ENCODE results near the gene OMA1.

OMA1 gene

DNA sequence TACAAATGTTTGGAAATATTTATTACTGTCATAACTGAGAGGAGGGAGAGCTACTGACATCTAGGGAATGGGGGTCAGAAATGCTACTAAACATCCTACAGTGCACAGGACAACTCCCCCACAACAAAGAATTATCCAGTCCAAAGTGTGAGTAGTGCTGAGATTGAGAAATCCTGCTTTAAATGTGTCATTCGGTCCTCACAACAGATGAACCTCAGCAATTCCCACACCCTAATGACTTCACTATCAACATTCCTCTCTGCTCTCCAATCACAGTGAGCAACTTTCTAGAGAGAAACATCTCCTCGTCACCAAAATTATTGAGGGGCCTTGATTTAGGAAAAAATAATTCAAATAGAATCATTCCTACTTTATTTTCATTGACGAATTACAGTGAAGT lies 18.0 kb downstream of the OMA1 start:
- Histone ChIP-seq H4K20me1 (ENCODE audit: insufficient read depth, low read length) (no peaks in the 10 kb centered on the region), H3K4me2 (ENCODE audit: low read depth, low read length) (no peak overlapping the region), H3K4me1 (ENCODE audit: low read length) (no peaks in the 10 kb centered on the region), H3K4me3 (ENCODE audit: low read length) (no peak overlapping the region), H3K27me3 (replicated peaks; ENCODE audit: insufficient read depth, low read length) (no peaks in the 10 kb centered on the region), H3K79me2 (ENCODE audit: low read length) (no peaks in the 10 kb centered on the region), H3K9me2 (replicated peaks; ENCODE audit: insufficient read depth, low read length) (no peaks in the 10 kb centered on the region), H2AFZ (ENCODE audit: low read length) (no peak overlapping the region), H3K36me3 (replicated peaks; ENCODE audit: insufficient read depth, low read length) (no peaks in the 10 kb centered on the region), H3K27ac (ENCODE audit: low read length) (no peak overlapping the region), H3K9ac (ENCODE audit: low read length) (no peak overlapping the region), H3K9me3 (replicated peaks; ENCODE audit: insufficient read depth, low read length) (no peaks in the 10 kb centered on the region), H3F3A (ENCODE audit: insufficient read depth, low read length) (no peaks in the 10 kb centered on the region)
- no peak for DNase-seq
- TF ChIP-seq, protein P1, sequence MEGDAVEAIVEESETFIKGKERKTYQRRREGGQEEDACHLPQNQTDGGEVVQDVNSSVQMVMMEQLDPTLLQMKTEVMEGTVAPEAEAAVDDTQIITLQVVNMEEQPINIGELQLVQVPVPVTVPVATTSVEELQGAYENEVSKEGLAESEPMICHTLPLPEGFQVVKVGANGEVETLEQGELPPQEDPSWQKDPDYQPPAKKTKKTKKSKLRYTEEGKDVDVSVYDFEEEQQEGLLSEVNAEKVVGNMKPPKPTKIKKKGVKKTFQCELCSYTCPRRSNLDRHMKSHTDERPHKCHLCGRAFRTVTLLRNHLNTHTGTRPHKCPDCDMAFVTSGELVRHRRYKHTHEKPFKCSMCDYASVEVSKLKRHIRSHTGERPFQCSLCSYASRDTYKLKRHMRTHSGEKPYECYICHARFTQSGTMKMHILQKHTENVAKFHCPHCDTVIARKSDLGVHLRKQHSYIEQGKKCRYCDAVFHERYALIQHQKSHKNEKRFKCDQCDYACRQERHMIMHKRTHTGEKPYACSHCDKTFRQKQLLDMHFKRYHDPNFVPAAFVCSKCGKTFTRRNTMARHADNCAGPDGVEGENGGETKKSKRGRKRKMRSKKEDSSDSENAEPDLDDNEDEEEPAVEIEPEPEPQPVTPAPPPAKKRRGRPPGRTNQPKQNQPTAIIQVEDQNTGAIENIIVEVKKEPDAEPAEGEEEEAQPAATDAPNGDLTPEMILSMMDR (IDR thresholded peaks at IDR 0.05; ENCODE audit: low read length) = no peak
- TF ChIP-seq EZH2 (optimal IDR thresholded peaks at IDR 0.05; ENCODE audit: low read depth, low read length) (no peak), EZH2phosphoT487 (IDR thresholded peaks at IDR 0.05; ENCODE audit: low read length) (no peak)

DNA sequence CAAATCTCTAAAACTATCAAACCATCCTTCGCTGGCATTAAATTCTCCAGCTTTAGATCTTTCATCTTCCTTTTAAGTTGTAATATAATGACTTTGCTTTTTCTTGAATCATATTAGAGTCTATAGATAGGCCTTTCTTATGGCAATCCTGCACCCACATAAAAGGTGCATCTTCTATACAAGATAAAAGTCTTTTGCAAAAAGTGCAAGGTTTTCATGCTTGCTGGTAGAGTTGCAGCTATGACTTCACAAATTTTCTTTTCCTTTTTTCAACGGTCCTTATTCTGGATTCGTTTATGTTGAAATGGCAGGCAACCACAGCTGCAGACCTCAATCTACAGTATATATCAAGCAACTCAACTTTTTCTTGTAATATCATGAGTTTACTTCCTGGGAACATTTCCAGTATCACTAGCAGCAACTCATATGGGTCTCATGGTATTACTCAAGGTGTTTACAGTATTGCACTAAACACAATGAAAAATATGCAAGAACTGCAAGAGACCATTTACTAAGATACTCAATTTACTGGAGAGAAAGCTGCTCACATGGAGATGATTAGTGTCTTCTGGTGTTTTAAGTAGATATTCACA lies 22.1 kb downstream of the OMA1 start:
- no peak overlapping the region for H3K27ac ChIP-seq (ENCODE audit: low read length)
- H4K20me1 ChIP-seq (ENCODE audit: insufficient read depth, low read length) = no peaks in the 10 kb centered on the region
- TF ChIP-seq, protein P1 (IDR thresholded peaks at IDR 0.05; ENCODE audit: low read length) = no peak
- TF ChIP-seq EZH2phosphoT487 (IDR thresholded peaks at IDR 0.05; ENCODE audit: low read length) (no peak), EZH2 (optimal IDR thresholded peaks at IDR 0.05; ENCODE audit: low read depth, low read length) (no peak)
- DNase-seq = no peak
- no peaks in the 10 kb centered on the region for H3F3A ChIP-seq (ENCODE audit: insufficient read depth, low read length)
- H3K79me2 ChIP-seq (ENCODE audit: low read length) = no peaks in the 10 kb centered on the region
- H3K9ac ChIP-seq (ENCODE audit: low read length) = no peak overlapping the region
- H3K9me2 ChIP-seq (replicated peaks; ENCODE audit: insufficient read depth, low read length) = no peaks in the 10 kb centered on the region
- no peaks in the 10 kb centered on the region for H3K27me3 ChIP-seq (replicated peaks; ENCODE audit: insufficient read depth, low read length)
- no peaks in the 10 kb centered on the region for H3K4me1 ChIP-seq (ENCODE audit: low read length)
- no peaks in the 10 kb centered on the region for H3K9me3 ChIP-seq (replicated peaks; ENCODE audit: insufficient read depth, low read length)
- no peaks in the 10 kb centered on the region for H3K36me3 ChIP-seq (replicated peaks; ENCODE audit: insufficient read depth, low read length)
- no peak overlapping the region for H2AFZ ChIP-seq (ENCODE audit: low read length)
- no peak overlapping the region for H3K4me2 ChIP-seq (ENCODE audit: low read depth, low read length)
- H3K4me3 ChIP-seq (ENCODE audit: low read length) = no peak overlapping the region

DNA sequence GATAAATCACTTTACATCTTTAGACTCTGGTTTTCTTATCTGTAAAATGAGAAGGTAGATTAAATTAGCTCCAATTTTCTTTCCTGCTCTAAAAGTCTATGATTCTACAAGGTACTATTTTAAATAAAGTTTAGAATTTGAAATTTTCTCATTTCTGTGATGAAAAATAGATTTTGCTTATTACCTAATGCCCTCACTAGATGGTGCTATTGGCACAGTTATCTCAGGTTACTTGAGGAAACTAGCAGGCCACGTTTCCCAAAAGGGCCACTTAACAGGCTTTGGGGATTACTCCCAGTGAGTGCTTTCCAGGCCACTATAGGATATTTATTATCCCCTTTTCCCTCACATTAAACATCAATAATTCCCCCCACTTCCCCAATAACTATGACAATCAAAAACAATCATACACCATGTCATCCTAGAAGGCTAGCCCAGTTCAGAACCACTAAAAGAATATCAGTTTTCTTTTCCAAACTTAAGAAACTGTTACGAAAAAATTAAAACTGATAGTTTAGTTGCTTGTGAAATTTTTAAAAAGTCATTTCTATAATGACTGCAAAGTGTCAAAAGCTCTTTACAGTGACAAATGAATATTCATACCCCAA lies 30.6 kb downstream of the OMA1 start:
- no peaks in the 10 kb centered on the region for H3K9me3 ChIP-seq (replicated peaks; ENCODE audit: insufficient read depth, low read length)
- no peaks in the 10 kb centered on the region for H4K20me1 ChIP-seq (ENCODE audit: insufficient read depth, low read length)
- no peaks in the 10 kb centered on the region for H3K4me1 ChIP-seq (ENCODE audit: low read length)
- H3K4me3 ChIP-seq (ENCODE audit: low read length) = no peak overlapping the region
- DNase-seq = peak; percentile 66
- H3K27me3 ChIP-seq (replicated peaks; ENCODE audit: insufficient read depth, low read length) = no peaks in the 10 kb centered on the region
- H3K27ac ChIP-seq (ENCODE audit: low read length) = no peak overlapping the region
- no peak overlapping the region for H2AFZ ChIP-seq (ENCODE audit: low read length)
- no peaks in the 10 kb centered on the region for H3F3A ChIP-seq (ENCODE audit: insufficient read depth, low read length)
- no peak overlapping the region for H3K9ac ChIP-seq (ENCODE audit: low read length)
- no peaks in the 10 kb centered on the region for H3K9me2 ChIP-seq (replicated peaks; ENCODE audit: insufficient read depth, low read length)
- H3K79me2 ChIP-seq (ENCODE audit: low read length) = no peaks in the 10 kb centered on the region
- TF ChIP-seq EZH2 (optimal IDR thresholded peaks at IDR 0.05; ENCODE audit: low read depth, low read length) = no peak
- TF ChIP-seq, protein P1 (IDR thresholded peaks at IDR 0.05; ENCODE audit: low read length) = peak; percentile 62
- no peak overlapping the region for H3K4me2 ChIP-seq (ENCODE audit: low read depth, low read length)
- H3K36me3 ChIP-seq (replicated peaks; ENCODE audit: insufficient read depth, low read length) = no peaks in the 10 kb centered on the region
